Gastrocnemius medialis (tissue), 4 donors: ENCODE measurements around the gene OSTN.

ENCODE experiments used
- POLR2A ChIP-seq, 2 donors: fragments of 450-650 bp; IDR thresholded peaks; one replicate each; pipeline ENCODE4 v1.6.1; 2017; ENCODE audit warnings: antibody characterized with exemption in 2 of 2, mild to moderate bottlenecking in 2 of 2, moderate library complexity in 2 of 2
- TF ChIP-seq, protein P1 (sequence below), 5 experiments: fragments of 450-650 bp in 3 of 5; fragments of 200-600 bp in 2 of 5; sonication (generic) in 2 of 5; IDR thresholded peaks in 4 of 5; conservative IDR thresholded peaks in 1 of 5; 1 replicate in 4 of 5; 2 replicates in 1 of 5; pipeline ENCODE4 v1.5.1; 2016 to 2019; ENCODE audit warnings: antibody characterized with exemption in 5 of 5, mild to moderate bottlenecking in 3 of 5, moderate library complexity in 3 of 5

DNA sequence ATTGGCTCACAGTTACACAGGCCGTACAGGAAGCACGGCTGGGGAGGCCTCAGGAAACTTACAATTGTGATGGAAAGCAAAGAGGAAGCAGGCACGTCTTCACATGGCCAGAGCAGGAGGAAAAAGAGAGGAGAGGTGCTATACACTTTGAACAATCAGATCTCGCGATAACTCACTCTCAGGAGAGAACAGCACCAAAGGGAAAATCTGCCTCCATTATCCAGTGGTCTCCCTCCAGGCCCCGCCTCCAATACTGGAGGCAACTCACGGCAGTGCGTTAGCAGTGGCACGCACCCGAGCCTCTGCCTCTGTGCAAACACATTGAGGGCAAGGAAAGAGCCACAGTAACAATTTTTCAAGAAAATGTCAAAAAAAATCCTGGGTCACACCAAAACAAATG is 11.0 kb downstream of the OSTN start:
- no peak for TF ChIP-seq POLR2A (IDR thresholded peaks at IDR 0.05)
- TF ChIP-seq, protein P1, sequence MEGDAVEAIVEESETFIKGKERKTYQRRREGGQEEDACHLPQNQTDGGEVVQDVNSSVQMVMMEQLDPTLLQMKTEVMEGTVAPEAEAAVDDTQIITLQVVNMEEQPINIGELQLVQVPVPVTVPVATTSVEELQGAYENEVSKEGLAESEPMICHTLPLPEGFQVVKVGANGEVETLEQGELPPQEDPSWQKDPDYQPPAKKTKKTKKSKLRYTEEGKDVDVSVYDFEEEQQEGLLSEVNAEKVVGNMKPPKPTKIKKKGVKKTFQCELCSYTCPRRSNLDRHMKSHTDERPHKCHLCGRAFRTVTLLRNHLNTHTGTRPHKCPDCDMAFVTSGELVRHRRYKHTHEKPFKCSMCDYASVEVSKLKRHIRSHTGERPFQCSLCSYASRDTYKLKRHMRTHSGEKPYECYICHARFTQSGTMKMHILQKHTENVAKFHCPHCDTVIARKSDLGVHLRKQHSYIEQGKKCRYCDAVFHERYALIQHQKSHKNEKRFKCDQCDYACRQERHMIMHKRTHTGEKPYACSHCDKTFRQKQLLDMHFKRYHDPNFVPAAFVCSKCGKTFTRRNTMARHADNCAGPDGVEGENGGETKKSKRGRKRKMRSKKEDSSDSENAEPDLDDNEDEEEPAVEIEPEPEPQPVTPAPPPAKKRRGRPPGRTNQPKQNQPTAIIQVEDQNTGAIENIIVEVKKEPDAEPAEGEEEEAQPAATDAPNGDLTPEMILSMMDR (IDR thresholded peaks at IDR 0.05 in 4 of 5, conservative IDR thresholded peaks at IDR 0.05 in 1 of 5), result no peak
